GM19023 (cell line): Measurements from ENCODE around the gene DRGX.

ENCODE experiments used
- ATAC-seq: cut with Tn5 transposase; IDR thresholded peaks from one replicate; pipeline ENCODE4 v1.9.1; 2021; ENCODE audit warnings: mild to moderate bottlenecking, moderate library complexity; ENCODE audit not compliant: unreplicated experiment

The DRGX gene

DNA sequence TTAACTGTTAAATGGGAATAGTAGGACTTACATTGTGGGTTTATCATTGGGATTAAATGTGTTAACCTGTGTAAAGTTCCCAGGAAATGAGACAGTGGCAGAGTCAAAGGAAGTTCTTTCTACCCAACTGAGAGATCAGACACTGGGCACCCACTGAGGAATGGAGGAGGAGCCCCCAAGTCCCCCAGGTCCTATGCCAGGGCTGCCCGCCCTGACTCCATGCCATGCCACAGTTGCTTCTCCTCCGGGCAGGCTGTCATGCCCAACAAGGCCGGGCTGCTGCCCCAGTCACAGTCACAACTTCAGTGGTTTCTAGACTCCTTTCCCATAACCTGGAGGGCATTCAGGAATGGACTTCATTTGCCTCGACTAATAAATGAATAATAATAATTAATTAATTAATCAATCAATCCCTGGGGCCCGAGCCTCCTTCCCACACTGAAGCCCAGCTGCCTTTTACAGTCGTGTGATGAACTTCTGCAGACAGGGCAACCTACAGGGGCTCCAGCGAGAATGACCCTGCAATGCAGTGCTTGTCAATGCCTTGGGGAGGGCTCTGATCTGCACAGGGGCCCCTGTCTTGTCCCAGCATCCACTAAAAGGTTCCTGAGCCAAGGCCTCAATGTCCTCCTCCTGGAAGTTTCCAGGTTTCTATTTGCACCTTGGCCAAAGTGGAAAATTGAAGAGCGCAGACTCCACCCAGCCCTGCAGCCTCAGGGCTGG is 32.4 kb downstream of the DRGX start:
- no peak for ATAC-seq

DNA sequence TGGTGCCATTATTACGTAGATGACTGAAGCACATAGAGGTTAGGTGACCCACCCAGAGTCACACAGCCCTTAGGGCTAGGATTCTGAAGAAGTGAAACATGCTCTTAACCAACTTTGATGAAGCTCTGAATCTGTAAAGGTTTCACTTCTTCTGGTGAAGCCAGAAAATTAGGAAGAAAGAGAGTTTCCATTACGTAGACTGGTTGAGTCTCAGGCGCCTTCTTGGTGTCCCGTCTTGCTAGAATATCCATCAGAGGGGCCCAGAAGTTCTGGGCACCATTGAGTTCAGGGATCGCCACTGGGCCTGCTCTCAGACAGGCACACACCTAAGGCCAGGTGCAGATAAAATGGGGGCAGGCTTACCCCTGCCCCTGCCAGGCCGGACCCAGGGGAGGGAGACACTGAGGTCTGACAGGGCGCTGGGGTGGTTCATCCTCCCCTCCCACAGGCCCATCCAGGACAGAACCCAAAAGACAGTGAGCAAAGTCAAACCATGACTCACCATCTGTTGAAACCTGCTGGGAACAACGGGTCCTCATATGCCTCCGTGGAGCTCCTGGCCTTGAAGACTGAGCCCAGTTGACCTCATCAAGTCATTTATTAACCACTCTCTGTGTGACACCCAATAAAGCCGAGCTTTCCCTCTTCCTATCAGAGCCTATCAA is 33.2 kb downstream of the DRGX start:
- peak; percentile 83 for ATAC-seq

- no peak for ATAC-seq
These were observed 33.9 kb downstream of the DRGX start for GRCh38 chr10:49361735-49362568.

DNA sequence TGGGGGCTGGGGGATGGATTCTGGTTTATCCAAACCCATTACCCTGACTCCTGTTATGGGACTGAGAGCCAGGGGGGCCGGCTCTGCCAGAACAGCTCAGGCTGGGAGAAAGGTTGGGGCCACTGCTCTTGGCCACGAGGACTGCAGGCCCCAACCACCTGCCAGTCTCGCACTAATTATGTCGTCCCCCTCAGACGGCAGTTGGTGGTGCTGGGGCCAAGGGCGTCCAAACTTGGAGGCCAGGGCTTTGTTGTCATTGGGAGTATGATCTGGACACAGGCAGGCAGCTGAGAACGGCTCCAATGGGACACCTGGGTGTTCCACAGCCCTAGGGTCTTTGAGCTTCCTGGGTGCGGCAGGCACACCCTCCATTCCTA is 34.7 kb downstream of the DRGX start:
- ATAC-seq = no peak

DNA sequence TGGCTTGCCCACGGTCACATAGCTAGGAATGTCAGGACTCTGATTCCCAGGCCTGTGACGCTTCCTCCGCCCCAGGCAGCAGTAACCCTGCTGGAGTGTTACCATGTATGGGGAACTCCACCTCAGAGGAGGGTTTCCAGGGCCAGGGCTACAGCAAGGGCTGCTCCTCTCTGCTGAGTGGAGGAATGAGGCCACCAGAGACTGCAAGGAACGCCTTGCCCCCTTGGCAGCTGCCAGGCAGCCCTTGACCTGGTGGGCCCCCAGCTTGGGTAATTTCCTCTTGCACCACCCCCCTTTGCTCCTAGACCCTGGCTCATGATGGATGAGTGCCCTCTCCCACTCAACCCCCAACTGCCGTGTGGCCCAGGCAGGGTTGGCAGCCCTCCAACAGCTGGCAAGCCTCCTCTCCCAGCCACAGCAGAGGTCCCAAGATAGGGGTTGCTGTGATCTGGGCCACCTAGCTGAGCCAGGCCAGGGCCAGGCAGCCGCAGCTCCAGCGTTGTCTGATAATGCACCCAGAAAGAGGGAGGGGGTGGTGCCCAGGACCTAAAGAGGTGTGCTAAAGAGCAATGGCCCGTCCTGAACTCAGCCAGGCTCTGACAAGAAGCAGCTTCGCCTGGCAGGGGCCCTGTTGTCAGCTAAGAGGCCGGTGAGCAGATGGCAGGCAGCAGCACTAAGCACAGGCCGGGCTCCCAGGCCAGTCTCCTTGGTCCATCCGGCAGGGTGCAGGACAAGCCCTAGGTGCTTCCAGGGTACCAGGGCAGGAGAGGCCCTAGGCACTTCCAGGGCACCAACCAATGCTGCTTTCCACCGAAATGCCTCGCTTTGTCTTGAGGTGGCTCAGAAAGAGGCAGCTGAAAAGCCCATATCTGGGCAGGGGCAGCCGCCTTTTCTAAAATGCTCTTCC is 35.4 kb downstream of the DRGX start:
- no peak for ATAC-seq

DNA sequence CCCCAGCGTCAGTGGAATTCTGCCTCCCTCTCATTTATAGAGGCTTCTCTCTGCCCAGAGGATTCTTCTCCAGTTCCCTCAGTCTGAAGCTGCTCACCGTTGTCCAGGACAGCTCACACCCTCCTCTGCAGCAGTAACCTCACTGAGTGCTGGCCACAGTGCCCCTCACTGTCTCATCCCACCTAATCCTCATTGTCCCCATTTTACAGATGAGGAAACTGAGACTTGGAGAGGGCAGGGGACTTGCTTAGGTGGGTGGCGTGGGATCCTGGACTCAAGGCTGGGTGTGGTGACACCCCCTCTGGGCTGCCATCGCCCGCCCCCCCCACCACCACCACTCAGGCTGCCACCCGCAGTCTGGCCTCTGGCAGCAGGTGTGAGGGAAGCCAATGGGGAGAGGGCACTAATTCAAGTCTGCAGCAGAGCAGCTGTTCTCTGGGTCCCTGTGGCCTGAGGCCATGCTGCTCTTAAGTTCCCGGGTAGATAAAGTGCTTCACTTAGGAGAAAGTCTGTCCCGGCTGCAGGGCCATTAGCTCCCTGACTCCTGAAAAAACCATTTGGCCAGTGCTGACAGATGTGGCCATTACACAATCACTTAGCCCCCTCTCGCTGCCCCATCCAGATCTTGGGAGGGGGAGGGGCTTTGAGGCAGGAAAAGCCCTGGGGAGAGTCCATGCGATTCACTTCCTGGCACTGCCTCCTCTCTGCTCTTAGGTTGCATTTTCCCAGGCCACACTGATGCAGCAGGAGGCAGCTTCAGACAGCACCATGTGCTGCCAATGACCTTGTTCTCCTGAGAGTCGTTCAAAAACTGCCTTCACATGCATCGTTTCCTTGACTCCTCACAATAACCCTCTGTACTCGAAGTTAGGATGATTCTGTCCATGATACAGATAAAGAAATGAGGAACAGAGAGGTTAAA is 36.3 kb downstream of the DRGX start:
- ATAC-seq = no peak

GRCh38 chr10:49357910-49358309 is 38.0 kb downstream of the DRGX start:
- ATAC-seq = no peak

- no peak for ATAC-seq
These were observed 38.9 kb downstream of the DRGX start for GRCh38 chr10:49356944-49357343.

- no peak for ATAC-seq
These were observed 39.7 kb downstream of the DRGX start for GRCh38 chr10:49356181-49356580.

DNA sequence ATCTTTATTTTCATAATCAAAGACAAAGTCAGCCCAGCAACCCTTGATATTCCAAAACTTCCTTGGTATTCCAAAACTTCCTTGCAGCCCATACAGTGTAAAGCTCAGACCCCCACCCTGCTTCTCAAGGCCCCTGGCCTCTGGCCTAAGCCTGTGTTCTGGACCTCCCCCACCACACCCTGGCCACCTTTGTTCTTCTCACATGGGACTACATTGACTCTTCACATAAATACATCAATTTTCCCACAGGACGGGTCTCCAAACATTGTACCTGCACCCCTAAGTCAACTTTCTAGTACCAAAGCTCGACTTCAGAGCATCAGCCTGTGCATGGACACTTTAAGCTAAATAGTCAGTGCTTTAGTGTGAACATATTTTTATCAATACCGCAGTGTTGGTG is 40.7 kb downstream of the DRGX start:
- ATAC-seq = no peak

- ATAC-seq = no peak
These were observed 41.3 kb downstream of the DRGX start for GRCh38 chr10:49354593-49354992.

DNA sequence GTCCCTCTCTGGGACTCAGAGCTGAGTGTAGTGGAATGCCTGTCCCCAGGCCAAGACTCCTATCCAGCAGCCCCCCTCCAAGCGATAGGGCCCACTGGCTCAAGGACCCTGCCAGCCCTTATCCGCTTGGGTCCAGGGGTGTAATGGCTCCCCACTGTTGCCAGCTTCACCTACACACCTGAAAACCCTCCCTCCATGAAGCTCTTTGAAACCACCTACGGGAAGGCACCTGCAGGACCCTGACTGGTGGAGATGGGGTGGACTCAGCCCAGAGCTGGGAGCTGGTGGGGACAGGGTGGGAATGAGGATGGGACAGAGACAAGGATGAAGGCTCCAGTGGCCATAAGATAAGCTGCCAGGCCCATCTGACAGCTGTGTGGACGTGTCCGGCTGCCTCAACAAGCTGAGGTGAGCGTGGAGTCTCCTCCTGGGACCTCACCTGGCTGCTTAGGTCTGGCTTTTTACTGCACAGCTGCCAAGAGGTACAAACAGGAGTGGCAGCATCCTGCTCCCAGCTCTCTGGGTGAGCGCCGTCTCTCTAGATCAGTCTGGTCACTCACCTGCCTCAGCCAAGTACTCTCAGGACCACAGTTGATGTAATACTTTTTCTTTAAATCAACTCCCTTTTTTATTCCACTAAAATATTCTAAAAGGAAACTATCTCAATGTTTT is 41.9 kb downstream of the DRGX start:
- ATAC-seq = no peak

GRCh38 chr10:49353026-49353894 is 42.6 kb downstream of the DRGX start:
- ATAC-seq = no peak

GRCh38 chr10:49352323-49352722 is 43.6 kb downstream of the DRGX start:
- no peak for ATAC-seq

DNA sequence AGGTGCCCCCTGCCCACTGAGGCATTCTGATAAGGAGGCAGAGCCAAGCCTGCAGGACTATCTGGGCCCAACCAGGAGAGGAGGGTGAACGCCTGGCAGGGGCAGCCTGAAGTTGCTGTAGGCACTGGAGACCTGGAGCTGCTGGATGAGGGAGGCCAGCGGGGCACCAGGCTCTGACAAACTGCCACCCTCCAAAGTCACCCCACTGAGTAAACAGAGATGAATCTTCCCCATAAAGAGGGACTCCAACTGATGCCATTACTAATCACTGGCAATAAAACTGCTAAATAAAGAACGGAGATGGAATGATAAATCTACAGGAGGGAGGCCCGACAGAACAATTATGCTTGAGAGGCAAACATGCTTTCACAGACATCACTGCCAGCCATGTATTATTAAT is 44.2 kb downstream of the DRGX start:
- ATAC-seq = no peak

DNA sequence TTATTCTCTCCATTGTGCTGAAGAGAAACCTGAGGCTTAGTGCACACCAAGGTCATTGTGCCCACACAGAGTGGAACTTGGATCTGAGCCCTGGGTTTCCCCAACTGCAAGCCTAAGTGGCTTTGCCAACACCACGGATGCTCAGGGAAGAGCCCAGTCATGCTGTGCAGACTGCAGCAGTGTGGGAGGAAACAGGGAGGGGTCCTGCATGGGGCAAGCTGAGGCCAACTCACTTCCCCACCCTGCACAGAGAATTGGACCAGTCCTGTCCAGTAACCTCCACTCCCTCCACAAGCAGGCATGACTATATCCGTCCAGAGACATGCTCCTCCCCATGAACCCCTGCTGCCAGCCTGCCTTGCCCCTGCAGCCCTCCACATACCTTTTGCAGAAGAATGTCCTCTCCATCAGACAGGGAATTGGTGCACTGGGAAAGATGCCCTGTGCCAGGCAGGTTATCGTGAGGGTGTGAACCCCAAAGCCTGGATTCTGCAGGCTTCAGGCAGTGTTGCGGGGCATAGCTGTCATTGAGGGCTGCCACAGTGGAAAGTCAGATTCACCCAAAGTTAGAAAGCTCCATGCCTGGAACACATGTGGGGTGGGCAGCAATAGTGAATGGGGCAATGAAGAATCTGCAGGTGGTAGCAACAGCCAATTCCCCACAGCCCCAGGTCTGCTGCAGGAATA is 44.9 kb downstream of the DRGX start:
- no peak for ATAC-seq

GRCh38 chr10:49350138-49350537 is 45.8 kb downstream of the DRGX start:
- ATAC-seq = no peak

DNA sequence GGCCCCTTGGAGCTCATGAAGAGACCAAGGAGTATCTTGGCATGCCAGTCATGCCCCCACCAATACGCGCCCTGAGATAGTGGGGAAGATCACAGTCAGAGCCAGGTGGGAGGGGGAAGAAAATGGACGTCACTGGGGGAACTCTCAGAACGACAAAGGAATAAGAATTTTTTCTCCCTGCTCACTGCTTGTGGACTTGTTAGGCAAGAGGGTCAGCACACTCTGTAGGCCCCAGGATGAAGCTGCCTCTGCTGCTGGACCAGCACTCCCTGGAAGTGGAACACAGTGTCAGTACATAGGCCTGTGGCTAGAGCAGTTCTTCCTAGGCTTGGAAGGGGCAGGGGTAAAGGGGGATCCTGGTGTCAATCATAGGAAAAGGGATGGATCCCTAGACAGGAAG is 46.5 kb downstream of the DRGX start:
- ATAC-seq = no peak
